Activated CD8-positive, alpha-beta T cell treated with anti-CD3 and anti-CD28 coated beads for 36 hours (primary cell): Measurements from ENCODE around the gene CDC14C. TPM values are rescaled to one million over a fixed set of nuclear protein-coding genes. Genes with fewer than 3 reads are reported as not detected.

Experiments used
- ATAC-seq: fragments of 200-7000 bp; cut with Tn5 transposase; one replicate; pipeline ENCODE4 v1.10.0; 2021; ENCODE audit warnings: mild to moderate bottlenecking, moderate library complexity
- CTCF ChIA-PET: fragments of 350-600 bp; sonication (Branson Sonifier 250); formaldehyde crosslinking; loops from one replicate; lab custom pipeline; 2021; ENCODE audit warnings: antibody characterized with exemption; lab: Charles Lee
- POLR2A ChIA-PET: fragments of 350-600 bp; sonication (Branson Sonifier 250); formaldehyde crosslinking; loops from one replicate; lab custom pipeline; 2021; ENCODE audit warnings: antibody characterized with exemption; lab: Charles Lee
- DNase-seq: peaks from one replicate; pipeline ENCODE4 v3.0.0-alpha.2; 2020
- H3K27ac Mint-ChIP-seq: one replicate; pipeline ENCODE4 v1.8.0; 2021; ENCODE audit warnings: mild to moderate bottlenecking, mixed read lengths
- H3K27me3 Mint-ChIP-seq: one replicate; pipeline ENCODE4 v1.8.0; 2021; ENCODE audit warnings: mixed read lengths
- H3K36me3 Mint-ChIP-seq: one replicate; pipeline ENCODE4 v1.8.0; 2021; ENCODE audit warnings: low read depth, mixed read lengths
- H3K4me1 Mint-ChIP-seq: one replicate; pipeline ENCODE4 v1.8.0; 2021; ENCODE audit warnings: low read depth, mixed read lengths
- H3K4me3 Mint-ChIP-seq: one replicate; pipeline ENCODE4 v1.8.0; 2021; ENCODE audit warnings: mild to moderate bottlenecking, moderate library complexity, mixed read lengths
- H3K9me3 Mint-ChIP-seq: one replicate; pipeline ENCODE4 v1.8.0; 2021; ENCODE audit warnings: mixed read lengths
- CTCF ChIP-seq: fragments of 200-600 bp; IDR thresholded peaks from one replicate; pipeline ENCODE4 v1.8.0; 2022; ENCODE audit warnings: antibody characterized with exemption, mild to moderate bottlenecking
- intact Hi-C: fragments of 100-400 bp; cut with micrococcal nuclease; formaldehyde crosslinking; loops from one replicate; pipeline ENCODE4 v1.10.0; 2022
- total RNA-seq, 2 experiments: library from RNA; stranded (reverse); gene quantifications; one replicate each; pipeline ENCODE4 v1.2.3, GENCODE V29; 2021

Gene CDC14C
- not detected for total RNA-seq

GRCh38 chr7:48924433-48924832, at the start of gene CDC14C:
Gene CDC14C, plus strand, starts transcription at chr7:48924547. Its CDS starts 126 bp downstream, at chr7:48924673.
- DNase-seq = no peak
- POLR2A ChIA-PET = no interaction called here
- H3K9me3 Mint-ChIP-seq = no peaks in the 10 kb centered on the region
- no peak within 1 kb of the TSS for H3K27ac Mint-ChIP-seq
- no peak within 1 kb of the TSS for H3K4me3 Mint-ChIP-seq
- no peaks in the 10 kb centered on the region for H3K27me3 Mint-ChIP-seq
- no peaks in the 10 kb centered on the region for H3K4me1 Mint-ChIP-seq
- CTCF ChIA-PET = no interaction called here
- no peak for TF ChIP-seq CTCF
- no peaks in the 10 kb centered on the region for H3K36me3 Mint-ChIP-seq
- ATAC-seq = no peak
- intact Hi-C loops = no loop called here

- no peak for TF ChIP-seq CTCF
- ATAC-seq (no peak), DNase-seq (peak; percentile 8)
- Mint-ChIP-seq H3K36me3 (no peaks in the 10 kb centered on the region), H3K4me1 (no peaks in the 10 kb centered on the region), H3K27me3 (no peaks in the 10 kb centered on the region), H3K9me3 (no peaks in the 10 kb centered on the region), H3K4me3 (no peak overlapping the region), H3K27ac (no peak overlapping the region)
- POLR2A ChIA-PET = no interaction called here
- CTCF ChIA-PET = no interaction called here
- intact Hi-C loops = no loop called here
Measured at GRCh38 chr7:48875045-48875916, 49.1 kb upstream of the CDC14C start.

GRCh38 chr7:48876087-48876486, 48.3 kb upstream of the CDC14C start:
- Mint-ChIP-seq H3K27ac (no peak overlapping the region), H3K27me3 (no peaks in the 10 kb centered on the region), H3K36me3 (no peaks in the 10 kb centered on the region), H3K4me1 (no peaks in the 10 kb centered on the region), H3K4me3 (no peak overlapping the region), H3K9me3 (no peaks in the 10 kb centered on the region)
- POLR2A ChIA-PET = no interaction called here
- DNase-seq = no peak
- no peak for TF ChIP-seq CTCF
- CTCF ChIA-PET = no interaction called here
- intact Hi-C loops = no loop called here
- no peak for ATAC-seq

- peaks cover 3% of the 10 kb centered on the region for H3K9me3 Mint-ChIP-seq
- ChIA-PET CTCF (no interaction called here), POLR2A (no interaction called here)
- no peak for DNase-seq
- intact Hi-C loops = no loop called here
- H3K27me3 Mint-ChIP-seq = no peaks in the 10 kb centered on the region
- no peak for ATAC-seq
- no peaks in the 10 kb centered on the region for H3K36me3 Mint-ChIP-seq
- no peak overlapping the region for H3K4me3 Mint-ChIP-seq
- no peaks in the 10 kb centered on the region for H3K4me1 Mint-ChIP-seq
- TF ChIP-seq CTCF = no peak
- H3K27ac Mint-ChIP-seq = no peak overlapping the region
Measured at GRCh38 chr7:48880851-48881250, 43.5 kb upstream of the CDC14C start.

GRCh38 chr7:48887500-48887899, 36.8 kb upstream of the CDC14C start:
- no peak for TF ChIP-seq CTCF
- ATAC-seq (no peak), DNase-seq (no peak)
- H3K9me3 Mint-ChIP-seq = peaks cover 5% of the 10 kb centered on the region
- H3K27ac Mint-ChIP-seq = no peak overlapping the region
- intact Hi-C loops = no loop called here
- H3K36me3 Mint-ChIP-seq = no peaks in the 10 kb centered on the region
- ChIA-PET CTCF (no interaction called here), POLR2A (no interaction called here)
- no peak overlapping the region for H3K4me3 Mint-ChIP-seq
- H3K4me1 Mint-ChIP-seq = no peaks in the 10 kb centered on the region
- H3K27me3 Mint-ChIP-seq = no peaks in the 10 kb centered on the region
